MM.1S (cell line): ENCODE measurements around the gene P3H1.

Experiments used
- EZH2 ChIP-seq: fragments of 300-600 bp; sonication (generic); optimal IDR thresholded peaks from 2 replicates; pipeline ENCODE3; 2017; ENCODE audit warnings: low read depth, mild to moderate bottlenecking, antibody characterized with exemption, low read length, mixed read lengths
- TF ChIP-seq, protein P1 (sequence below): fragments of 300-600 bp; sonication (generic); IDR thresholded peaks from 2 replicates; pipeline ENCODE4 v1.5.1; 2016; ENCODE audit warnings: antibody characterized with exemption, low read length, mixed read lengths

DNA sequence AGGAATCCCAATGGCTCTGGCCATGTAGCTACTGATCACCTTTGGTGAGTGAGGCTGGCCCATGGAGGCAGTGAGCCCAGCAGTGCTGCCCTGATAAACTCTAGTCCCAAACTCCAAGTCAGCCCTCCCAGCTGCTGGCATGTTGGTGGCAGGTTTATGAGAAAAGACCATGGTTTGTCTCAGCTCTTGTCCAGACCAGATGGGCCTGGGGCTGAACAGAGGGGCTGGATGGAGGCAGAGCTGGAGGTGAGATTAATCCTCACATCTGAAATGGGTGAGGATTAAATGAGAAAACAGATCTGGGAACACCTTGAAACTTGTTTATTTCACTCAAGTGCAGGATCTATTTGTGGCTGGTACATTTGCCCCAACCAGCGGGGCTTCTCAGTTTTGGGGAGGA lies 21.2 kb upstream of the P3H1 start:
- TF ChIP-seq, protein P1, sequence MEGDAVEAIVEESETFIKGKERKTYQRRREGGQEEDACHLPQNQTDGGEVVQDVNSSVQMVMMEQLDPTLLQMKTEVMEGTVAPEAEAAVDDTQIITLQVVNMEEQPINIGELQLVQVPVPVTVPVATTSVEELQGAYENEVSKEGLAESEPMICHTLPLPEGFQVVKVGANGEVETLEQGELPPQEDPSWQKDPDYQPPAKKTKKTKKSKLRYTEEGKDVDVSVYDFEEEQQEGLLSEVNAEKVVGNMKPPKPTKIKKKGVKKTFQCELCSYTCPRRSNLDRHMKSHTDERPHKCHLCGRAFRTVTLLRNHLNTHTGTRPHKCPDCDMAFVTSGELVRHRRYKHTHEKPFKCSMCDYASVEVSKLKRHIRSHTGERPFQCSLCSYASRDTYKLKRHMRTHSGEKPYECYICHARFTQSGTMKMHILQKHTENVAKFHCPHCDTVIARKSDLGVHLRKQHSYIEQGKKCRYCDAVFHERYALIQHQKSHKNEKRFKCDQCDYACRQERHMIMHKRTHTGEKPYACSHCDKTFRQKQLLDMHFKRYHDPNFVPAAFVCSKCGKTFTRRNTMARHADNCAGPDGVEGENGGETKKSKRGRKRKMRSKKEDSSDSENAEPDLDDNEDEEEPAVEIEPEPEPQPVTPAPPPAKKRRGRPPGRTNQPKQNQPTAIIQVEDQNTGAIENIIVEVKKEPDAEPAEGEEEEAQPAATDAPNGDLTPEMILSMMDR: no peak
- no peak for TF ChIP-seq EZH2
